AG09319 (cell line): ENCODE data around the gene SEMA4D.

Experiments used
- DNase-seq: peaks from one replicate; pipeline ENCODE4 v3.0.0-alpha.2; 2010; ENCODE audit warnings: low read depth; ENCODE audit errors: extremely low read depth
- TF ChIP-seq, protein P1 (sequence below): IDR thresholded peaks from 2 replicates; pipeline ENCODE4 v1.5.1; 2011; ENCODE audit warnings: low read depth, mild to moderate bottlenecking, inconsistent platforms, low read length, moderate library complexity

Gene SEMA4D

GRCh38 chr9:89323390-89323789 is 174.5 kb downstream of the SEMA4D start:
- TF ChIP-seq, protein P1, sequence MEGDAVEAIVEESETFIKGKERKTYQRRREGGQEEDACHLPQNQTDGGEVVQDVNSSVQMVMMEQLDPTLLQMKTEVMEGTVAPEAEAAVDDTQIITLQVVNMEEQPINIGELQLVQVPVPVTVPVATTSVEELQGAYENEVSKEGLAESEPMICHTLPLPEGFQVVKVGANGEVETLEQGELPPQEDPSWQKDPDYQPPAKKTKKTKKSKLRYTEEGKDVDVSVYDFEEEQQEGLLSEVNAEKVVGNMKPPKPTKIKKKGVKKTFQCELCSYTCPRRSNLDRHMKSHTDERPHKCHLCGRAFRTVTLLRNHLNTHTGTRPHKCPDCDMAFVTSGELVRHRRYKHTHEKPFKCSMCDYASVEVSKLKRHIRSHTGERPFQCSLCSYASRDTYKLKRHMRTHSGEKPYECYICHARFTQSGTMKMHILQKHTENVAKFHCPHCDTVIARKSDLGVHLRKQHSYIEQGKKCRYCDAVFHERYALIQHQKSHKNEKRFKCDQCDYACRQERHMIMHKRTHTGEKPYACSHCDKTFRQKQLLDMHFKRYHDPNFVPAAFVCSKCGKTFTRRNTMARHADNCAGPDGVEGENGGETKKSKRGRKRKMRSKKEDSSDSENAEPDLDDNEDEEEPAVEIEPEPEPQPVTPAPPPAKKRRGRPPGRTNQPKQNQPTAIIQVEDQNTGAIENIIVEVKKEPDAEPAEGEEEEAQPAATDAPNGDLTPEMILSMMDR = no peak
- DNase-seq = no peak

DNA sequence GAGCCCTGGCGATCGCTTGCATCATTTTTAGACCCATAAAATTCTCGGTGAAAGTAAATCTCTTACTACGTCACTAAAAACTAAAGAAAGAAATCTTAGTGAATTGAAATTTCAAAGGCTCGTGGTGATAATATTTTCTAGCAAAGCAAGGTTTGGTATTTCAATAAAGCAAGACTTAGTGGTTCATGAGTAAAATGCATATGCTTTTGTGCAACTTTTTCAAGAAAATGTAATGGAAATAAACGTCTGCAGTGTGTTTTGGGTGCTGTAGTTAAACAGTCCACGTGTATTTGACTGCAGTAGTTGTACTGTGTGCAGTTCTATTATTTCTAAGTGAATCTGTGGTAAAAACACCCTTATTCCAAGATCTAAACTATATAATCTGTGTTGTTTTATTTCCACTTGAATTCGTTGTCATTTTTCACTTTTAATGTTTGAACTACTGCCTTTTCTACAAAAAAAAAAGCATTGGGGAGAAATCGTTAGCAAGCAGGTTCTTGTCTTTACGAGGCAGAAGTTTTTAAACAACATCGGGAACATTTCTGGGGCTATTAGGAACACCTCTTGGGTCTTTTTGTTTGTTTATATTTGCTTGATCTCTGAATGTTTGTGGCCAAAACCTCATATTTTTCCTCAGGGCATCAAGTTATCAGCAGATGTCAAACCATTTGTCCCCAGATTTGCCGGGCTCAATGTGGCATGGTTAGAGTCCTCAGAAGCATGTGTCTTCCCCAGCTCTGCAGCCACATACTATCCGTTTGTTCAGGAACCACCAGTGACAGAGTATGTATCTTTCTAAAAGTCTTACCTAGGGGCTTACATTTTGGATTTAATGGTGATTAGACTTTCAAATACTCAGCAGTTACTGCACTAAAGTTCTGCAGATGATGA is 178.7 kb downstream of the SEMA4D start:
- no peak for DNase-seq
- TF ChIP-seq, protein P1 = no peak

DNA sequence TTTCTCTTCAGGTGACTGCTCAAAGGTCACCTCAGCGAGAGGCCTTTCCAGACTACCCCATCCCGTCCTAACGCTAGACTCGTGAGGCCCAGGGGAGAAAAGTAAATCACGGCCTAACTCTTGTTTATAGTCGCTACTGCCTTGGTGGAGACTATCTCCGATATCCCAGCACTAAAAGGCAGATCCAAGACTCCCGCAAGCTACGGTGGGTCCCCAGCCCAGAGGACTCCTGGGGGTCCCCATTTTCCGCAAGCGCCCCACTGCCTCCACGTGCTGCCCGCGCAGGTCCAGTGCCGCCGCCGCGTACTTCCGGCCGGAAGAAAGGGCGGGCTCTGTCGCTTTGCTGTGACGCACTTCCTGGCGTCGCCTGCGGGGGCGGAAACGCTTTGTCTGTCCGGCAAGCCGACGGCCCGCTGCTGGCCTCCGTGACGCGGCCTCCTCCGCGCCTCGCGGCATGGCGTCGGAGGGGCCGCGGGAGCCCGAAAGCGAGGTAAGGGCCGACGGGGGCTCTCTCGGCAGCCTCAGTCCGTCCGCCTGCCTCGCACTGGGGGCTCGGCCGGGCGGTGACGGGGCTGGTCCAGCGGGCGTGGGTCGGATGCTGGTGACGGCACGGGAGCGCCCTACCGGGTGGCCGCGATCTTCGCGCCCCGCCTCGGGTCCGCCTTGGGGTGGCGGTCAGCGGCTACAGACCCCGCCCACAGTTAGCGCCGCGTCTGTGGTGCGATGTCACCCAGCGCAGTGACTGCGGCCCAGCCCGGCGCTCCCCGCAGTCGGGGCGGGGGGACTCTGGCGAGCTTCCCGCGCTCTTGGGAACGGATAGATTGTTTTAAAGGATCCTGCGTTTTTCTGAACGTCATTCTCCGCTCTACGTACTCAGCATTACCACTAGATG is 179.5 kb downstream of the SEMA4D start, which contains the start of gene SECISBP2:
SECISBP2 (plus strand) TSS at position 378 of the 892 bp plus-strand sequence; CDS start at position 455, 77 bp downstream.
- DNase-seq = peak; percentile 97
- TF ChIP-seq, protein P1 = peak; percentile 71

GRCh38 chr9:89317282-89317681 is 180.6 kb downstream of the SEMA4D start:
- no peak for DNase-seq
- TF ChIP-seq, protein P1 = no peak

GRCh38 chr9:89315482-89315881 is 182.4 kb downstream of the SEMA4D start:
- no peak for DNase-seq
- TF ChIP-seq, protein P1 = no peak

DNA sequence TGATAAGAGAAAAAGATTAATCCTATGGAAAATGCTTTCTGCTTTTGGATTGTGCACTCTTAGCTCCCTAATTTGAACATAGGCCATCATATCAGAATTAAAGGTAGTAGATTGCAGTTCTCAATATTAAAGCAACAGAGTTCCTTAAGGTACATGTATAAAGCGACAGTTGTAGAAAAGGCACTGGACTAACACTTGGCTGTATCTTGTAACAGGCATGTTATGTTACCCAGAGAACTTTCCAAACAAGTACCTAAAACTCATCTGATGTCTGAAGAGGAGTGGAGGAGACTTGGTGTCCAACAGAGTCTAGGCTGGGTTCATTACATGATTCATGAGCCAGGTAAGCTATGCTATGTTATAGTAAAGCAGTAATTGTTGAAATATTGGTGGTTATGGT is 183.0 kb downstream of the SEMA4D start:
- no peak for DNase-seq
- TF ChIP-seq, protein P1 = no peak
